Activated gamma-delta T cell treated with Interleukin-2 at 50 U/mL for 16 hours (primary cell): ENCODE results near the gene OXGR1.
"Not testable (repeated sequence)": the region's sequence is repeated elsewhere in the genome, so short reads cannot be mapped to it uniquely, and the experiment has no call there.

Source experiments
- DNase-seq: peaks from one replicate; pipeline ENCODE4 v3.0.0-alpha.2; 2020

The OXGR1 gene

GRCh38 chr13:97004886-97005285 lies 10.6 kb upstream of the OXGR1 start:
- no peak for DNase-seq

- no peak for DNase-seq
Measured at GRCh38 chr13:97004096-97004876, 10.0 kb upstream of the OXGR1 start.

DNA sequence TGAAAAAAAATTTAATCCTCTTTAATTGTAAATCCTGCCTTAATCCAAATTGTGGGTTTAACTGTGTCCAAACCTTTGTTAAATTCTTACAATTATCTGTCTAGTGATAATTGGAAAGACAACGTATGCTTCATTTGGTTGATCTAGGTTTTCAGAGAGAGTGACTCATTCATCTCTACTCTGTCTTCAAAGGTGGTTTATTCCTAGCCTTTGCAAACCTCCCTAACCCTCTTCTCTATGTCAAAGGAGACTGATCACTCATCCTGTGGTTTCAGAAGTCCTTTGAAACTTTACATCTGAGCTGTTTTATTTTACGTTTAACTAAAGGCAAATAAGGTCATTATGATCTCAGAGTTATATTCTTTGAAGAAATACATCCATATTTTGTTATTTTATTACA lies 8.8 kb upstream of the OXGR1 start:
- no peak for DNase-seq

- no peak for DNase-seq
Measured at GRCh38 chr13:97002581-97002980, 8.3 kb upstream of the OXGR1 start.

DNA sequence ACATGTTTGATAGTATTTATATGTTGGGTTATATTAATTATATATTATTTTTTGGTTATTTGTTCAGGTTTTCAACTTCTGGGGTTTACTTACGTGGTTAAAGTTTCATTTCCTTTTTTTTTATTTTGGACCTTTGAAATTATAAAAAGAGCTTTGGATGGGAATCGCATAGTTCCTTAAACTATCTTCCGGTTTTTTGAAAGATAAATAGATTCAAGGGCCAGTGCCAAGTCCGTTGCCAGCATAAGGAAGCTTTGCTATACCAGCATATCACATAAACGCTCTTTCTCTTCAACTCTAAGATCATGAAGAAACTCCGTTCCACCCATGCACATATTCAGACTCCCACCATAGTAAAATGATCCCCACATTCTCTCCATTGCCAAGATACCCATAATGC lies 7.4 kb upstream of the OXGR1 start:
- DNase-seq = no peak

GRCh38 chr13:97000295-97000925 lies 6.1 kb upstream of the OXGR1 start:
- DNase-seq = no peak

GRCh38 chr13:96999091-96999490 lies 4.8 kb upstream of the OXGR1 start:
- no peak for DNase-seq

GRCh38 chr13:96998051-96998450 lies 3.8 kb upstream of the OXGR1 start:
- DNase-seq = no peak

DNA sequence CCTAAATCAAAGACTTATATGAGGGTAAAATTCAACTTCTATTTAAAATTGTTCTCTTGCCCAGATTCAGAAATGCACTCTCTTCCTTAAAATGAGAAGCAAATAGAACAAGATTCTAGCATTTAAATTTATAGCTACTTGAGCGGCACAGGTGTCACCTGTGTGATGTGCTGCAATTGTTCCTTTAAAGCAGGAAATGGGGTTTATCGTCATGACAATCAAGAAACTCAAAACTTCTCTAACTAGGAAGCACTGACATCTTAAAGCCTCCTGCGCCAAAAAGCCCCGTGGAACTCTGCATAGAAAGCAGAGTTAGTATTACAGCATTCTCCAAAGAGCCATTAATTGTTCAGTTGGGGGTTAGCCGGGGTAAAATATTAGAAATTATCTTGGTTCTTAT lies 2.6 kb upstream of the OXGR1 start:
- no peak for DNase-seq

DNA sequence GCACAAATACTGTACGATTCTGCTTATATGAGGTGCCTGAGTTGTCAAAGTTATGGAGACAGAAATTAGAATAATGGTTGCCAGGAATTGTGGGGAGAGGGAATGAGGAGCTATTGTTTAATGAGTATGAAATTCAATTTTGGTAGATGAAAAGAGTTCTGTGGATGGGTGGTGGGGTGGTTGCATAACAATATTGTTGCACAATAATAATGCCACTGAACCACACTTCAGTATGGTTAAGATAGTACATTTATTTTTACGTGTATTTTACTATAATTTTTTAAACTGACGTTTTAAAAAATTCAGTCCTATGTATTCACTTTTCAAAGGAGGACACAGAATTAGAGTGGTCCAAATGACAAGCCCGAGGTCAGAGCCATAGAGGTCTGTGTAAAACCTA lies 1.8 kb upstream of the OXGR1 start:
- no peak for DNase-seq

GRCh38 chr13:96994858-96995243 lies 575 bp upstream of the OXGR1 start:
- DNase-seq = no peak

GRCh38 chr13:96993634-96994016 lies 651 bp downstream of the OXGR1 start:
- no peak for DNase-seq

DNA sequence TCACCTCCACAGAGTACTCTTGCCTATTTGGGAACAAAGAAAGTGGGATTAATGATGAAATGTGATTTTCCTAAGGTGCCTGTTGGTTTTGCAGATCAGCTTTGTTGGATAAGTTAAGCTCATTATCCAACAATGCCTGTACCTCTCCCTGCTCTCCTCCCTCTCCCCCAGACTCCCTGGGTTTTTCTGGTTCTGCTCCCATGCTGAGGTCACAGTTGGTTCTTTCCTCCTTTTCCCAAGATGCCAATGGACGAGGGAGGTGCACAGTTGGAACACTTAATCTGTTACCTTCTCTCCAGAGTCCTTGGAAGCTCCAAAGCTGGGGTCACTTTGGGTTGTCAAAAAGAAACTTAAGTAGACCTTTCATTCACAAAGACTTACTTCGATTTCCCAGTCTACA lies 1.6 kb downstream of the OXGR1 start:
- no peak for DNase-seq

DNA sequence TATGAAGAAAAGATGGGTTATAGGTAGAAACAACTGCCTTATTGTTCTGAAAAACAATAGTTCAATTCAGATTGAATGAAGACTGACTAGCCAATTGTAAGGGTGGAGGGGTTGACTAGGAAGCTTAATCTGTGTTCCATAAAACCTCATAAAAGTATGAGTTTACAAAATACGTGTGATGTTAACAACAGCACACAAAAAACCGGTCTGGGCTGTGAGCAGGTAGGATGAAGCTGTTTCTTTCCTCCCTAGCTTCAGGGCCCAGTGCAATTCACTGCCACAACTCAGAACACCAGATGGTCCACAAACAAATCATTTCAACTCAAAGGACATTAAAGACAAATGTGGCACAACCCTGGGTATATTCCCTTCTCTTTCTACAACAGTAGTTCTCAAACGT lies 3.2 kb downstream of the OXGR1 start:
- no peak for DNase-seq

DNA sequence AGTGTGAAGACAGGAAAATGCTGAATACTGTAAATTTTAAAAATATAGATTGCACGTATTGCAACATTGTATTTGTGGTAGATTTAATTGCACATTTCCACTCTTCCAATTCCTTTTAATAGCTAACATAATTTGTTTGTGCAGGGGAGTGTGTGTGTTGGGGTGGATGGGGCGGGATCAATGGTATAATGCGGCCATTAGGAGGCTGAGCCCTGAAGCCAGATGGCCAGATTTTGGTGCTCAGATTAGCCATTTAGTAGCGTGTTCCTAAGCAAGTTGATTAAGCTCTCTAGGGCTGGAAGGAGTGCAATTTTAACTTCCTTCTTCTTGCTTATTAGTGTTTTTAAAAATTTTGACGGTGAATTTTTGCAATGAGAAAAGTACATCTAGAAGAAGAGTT lies 5.8 kb downstream of the OXGR1 start:
- DNase-seq = no peak

- no peak for DNase-seq
Measured at GRCh38 chr13:96984051-96984508, 10.2 kb downstream of the OXGR1 start.

- no peak for DNase-seq
Measured at GRCh38 chr13:96982672-96983071, 11.6 kb downstream of the OXGR1 start.

- DNase-seq = not testable (repeated sequence)
Measured at GRCh38 chr13:96979861-96980260, 14.4 kb downstream of the OXGR1 start.

DNA sequence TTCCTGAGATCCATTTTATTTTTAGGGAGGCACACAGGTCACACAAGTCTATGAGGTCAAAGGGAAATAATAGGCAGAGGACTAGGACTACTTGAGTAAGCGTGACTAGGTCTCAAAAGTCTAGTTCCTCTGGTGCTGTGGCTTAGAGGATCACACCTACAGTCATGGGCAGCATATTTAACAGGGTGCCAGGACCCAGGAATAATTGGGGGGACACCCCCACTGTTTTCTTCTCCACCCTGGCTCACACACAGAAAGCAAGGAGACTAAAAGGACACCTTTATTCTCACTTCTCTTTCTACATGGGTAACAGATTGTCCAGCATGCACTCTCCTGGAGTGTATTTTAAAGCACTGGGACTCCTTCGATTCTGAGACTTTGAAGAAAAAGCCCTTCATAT lies 26.2 kb downstream of the OXGR1 start:
- DNase-seq = no peak

DNA sequence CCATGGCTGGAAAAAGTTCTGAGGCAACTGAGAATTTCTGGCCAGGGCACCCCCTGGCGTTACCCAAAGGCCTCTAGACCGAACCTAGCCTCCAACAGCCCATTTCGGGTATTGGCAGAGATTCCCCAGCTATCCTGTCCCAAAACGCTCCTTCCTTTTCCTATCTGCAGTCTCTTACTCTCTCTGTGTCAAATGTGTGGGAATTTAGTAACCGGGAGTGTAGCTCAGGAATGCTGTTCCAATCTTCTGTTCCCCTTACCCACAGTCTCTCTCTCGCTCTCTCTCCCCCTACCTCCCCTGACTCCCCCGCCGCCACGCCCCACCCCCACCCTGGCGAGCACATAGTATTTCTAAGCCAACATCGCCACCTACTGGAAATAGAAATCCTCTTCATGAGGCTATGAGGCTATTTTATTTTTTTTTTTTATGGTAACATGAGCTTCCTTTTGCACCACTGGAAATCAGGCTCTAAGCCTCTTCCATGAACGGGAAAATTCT lies 27.0 kb downstream of the OXGR1 start:
- no peak for DNase-seq

DNA sequence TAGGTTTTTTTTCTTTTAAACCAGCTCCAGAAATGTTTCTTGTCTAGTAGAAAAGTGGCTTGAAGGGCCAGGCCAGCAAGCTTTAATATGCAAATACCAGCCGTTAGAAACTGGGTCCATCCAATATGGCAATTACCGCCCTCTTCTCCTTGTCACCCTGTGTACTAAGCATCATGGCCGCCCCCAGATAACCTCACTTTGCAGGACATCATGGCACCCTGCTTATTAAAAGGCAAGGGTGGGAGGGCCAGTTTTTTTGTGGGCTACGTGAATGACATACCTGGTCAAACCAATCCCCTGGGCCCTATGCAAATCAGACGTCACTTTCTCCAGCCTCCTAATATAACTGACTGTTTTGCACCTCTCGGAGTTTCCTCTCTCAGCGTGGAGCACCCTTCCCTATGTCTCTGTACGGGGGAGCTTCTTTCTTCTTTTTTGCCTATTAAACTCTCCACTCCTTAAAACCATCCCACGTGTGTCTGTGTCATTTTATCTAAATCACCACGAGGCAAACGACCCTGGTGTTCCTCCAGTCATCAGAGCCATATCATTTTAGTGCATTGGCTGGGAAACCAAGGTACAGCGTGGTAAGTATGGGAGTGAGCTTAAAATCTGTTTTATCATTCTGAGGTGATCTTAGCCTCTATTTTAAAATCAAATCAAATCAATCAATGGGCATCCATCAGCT lies 27.7 kb downstream of the OXGR1 start:
- DNase-seq = no peak

GRCh38 chr13:96963786-96964475 lies 30.3 kb downstream of the OXGR1 start:
- DNase-seq = no peak

- no peak for DNase-seq
Measured at GRCh38 chr13:96960379-96960778, 33.9 kb downstream of the OXGR1 start.
